Measurements from ENCODE around the gene CALML5.

DNA sequence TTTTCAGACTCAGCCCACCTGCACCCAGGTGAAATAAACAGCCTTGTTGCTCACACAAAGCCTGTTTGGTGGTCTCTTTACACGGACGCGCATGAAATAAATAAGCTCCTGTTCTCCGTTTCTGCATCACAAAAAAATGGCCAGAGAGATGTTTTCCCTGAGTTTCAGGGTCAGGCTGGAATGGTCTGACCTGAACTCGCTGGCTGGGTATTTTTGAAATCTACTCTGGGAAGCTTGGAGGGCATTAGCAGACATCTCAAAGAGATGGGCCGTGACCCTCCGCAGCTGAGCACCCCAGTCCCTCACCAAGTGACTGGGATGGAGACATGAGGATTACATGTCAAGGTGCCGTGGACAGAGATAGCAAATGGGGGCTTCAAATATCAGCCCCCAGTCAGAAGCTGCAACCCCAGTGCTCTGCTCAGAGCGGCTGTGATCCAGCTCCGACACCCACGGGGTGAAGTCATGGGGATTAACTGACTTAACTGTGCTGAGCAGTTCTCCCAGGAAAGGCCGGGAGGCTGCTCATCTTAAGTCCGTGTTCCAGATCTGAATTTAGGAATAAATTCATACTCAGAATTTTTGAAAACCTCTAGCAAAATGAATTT is 22.3 kb downstream of the CALML5 start:
- TF ChIP-seq RAD21 (IDR thresholded peaks at IDR 0.05; ENCODE audit: low read depth) (no peak), ZFX (IDR thresholded peaks at IDR 0.05) (no peak), CTCF (IDR thresholded peaks at IDR 0.05 in 2 of 3, conservative IDR thresholded peaks at IDR 0.05 in 1 of 3; ENCODE audit: borderline replicate concordance in 1 of 3, insufficient read depth in 1 of 3, low read depth in 2 of 3, low read length in 2 of 3) (no peak)

Measured in HCT116 (cell line).